Measurements from ENCODE around the gene AMY1C.
"Not testable (repeated sequence)": the region's sequence is repeated elsewhere in the genome, so short reads cannot be mapped to it uniquely, and the experiment has no call there.

DNA sequence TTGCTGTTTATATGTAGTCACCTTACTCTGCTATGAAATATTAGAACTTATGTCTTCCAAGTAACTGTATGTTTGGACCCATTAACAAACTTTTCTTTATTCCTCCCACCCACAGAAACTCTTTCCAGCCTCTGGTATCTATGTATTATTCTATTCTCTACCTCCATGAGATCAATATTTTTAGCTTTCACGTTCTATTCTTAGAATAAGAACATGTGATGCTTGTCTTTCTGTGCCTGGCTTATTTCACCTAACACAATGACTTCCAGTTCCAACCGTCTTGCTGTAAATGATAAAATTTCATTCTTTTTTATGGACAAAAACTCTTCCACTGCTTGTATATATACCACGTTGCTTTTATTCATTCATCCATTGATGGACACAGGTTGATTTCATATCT is 14.4 kb upstream of the AMY1C start:
- TF ChIP-seq, protein P1, sequence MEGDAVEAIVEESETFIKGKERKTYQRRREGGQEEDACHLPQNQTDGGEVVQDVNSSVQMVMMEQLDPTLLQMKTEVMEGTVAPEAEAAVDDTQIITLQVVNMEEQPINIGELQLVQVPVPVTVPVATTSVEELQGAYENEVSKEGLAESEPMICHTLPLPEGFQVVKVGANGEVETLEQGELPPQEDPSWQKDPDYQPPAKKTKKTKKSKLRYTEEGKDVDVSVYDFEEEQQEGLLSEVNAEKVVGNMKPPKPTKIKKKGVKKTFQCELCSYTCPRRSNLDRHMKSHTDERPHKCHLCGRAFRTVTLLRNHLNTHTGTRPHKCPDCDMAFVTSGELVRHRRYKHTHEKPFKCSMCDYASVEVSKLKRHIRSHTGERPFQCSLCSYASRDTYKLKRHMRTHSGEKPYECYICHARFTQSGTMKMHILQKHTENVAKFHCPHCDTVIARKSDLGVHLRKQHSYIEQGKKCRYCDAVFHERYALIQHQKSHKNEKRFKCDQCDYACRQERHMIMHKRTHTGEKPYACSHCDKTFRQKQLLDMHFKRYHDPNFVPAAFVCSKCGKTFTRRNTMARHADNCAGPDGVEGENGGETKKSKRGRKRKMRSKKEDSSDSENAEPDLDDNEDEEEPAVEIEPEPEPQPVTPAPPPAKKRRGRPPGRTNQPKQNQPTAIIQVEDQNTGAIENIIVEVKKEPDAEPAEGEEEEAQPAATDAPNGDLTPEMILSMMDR (conservative IDR thresholded peaks at IDR 0.05; ENCODE audit: low read length): not testable (repeated sequence)
- TF ChIP-seq EZH2phosphoT487 (IDR thresholded peaks at IDR 0.05; ENCODE audit: borderline replicate concordance): not testable (repeated sequence)
